ENCODE results near the gene PHACTR3. TPM values are rescaled to one million over a fixed set of nuclear protein-coding genes. Genes with fewer than 3 reads are reported as not detected.

Gene PHACTR3
- total and polyA plus RNA-seq, 2 donors (not counting 3 experiments of a cell fraction or from before 2014, with no cell fraction given), result not detected

GRCh38 chr20:59857966-59858365 is 253.6 kb downstream of the PHACTR3 start:
- no peaks in the 10 kb centered on the region for H4K20me1 ChIP-seq (replicated peaks; ENCODE audit: control insufficient read depth, extremely low read depth, insufficient read depth, low read length)
- H3K9me3 ChIP-seq (replicated peaks; ENCODE audit: control insufficient read depth, insufficient read depth, low read length), result no peaks in the 10 kb centered on the region
- TF ChIP-seq POLR2AphosphoS5 (IDR thresholded peaks at IDR 0.05; ENCODE audit: insufficient read depth, low read depth, low read length), result no peak
- no peak for TF ChIP-seq GATA2 (IDR thresholded peaks at IDR 0.05; ENCODE audit: insufficient read depth, insufficient read length, low read depth, low read length)
- no peak for TF ChIP-seq CTCF (IDR thresholded peaks at IDR 0.05; ENCODE audit: extremely low read depth in 1 of 2, insufficient read depth in 1 of 2, low read depth in 1 of 2, low read length in 2 of 2)
- no peak for TF ChIP-seq POLR2A (IDR thresholded peaks at IDR 0.05; ENCODE audit: low read depth, low read length)
- no peak for TF ChIP-seq JUN (IDR thresholded peaks at IDR 0.05; ENCODE audit: borderline replicate concordance, insufficient read depth, insufficient read length, low read depth)
- TF ChIP-seq EZH2 (IDR thresholded peaks at IDR 0.05; ENCODE audit: borderline replicate concordance, low read depth, low read length, severe bottlenecking), result no peak
- no peak for TF ChIP-seq MAX (IDR thresholded peaks at IDR 0.05; ENCODE audit: insufficient read depth, insufficient read length)
- no peaks in the 10 kb centered on the region for H3K79me2 ChIP-seq (ENCODE audit: control insufficient read depth, insufficient read depth, low read length)
- dilution Hi-C loops (cut with MboI; ENCODE audit: extremely low pct_ligation_motif_present, low sequenced_read_pairs) (no loop called here), intact Hi-C loops (cut with micrococcal nuclease) (no loop called here)
- BruUV-seq (replicated peaks), result no TSS peak
- no peak overlapping the region for H2AFZ ChIP-seq (ENCODE audit: low read depth, low read length)
- no peak overlapping the region for H3K4me2 ChIP-seq (ENCODE audit: insufficient read depth, low read length)
- ChIA-PET CTCF (no interaction called here), POLR2A (no interaction called here)
- H3K4me1 ChIP-seq (ENCODE audit: control insufficient read depth, extremely low read depth, insufficient read depth, low read length), result no peaks in the 10 kb centered on the region
- no peak overlapping the region for H3K9ac ChIP-seq (replicated peaks; ENCODE audit: extremely low read depth, insufficient read depth, low read length)
- FAIRE-seq (no peak), DNase-seq (ENCODE audit: low read depth, low spot score) (no peak)
- no peak overlapping the region for H3K27ac ChIP-seq (ENCODE audit: insufficient read depth, low read depth, low read length)
- H3K9me1 ChIP-seq (replicated peaks; ENCODE audit: control insufficient read depth, extremely low read depth, insufficient read depth, low read length), result no peaks in the 10 kb centered on the region
- no peaks in the 10 kb centered on the region for H3K36me3 ChIP-seq (ENCODE audit: control insufficient read depth in 2 of 2, extremely low read depth in 1 of 2, insufficient read depth in 2 of 2, low read length in 2 of 2)
- H3K27me3 ChIP-seq (ENCODE audit: control insufficient read depth in 2 of 2, insufficient read depth in 2 of 2, low read length in 2 of 2), result no peaks in the 10 kb centered on the region
- no peak overlapping the region for H3K4me3 ChIP-seq (replicated peaks in 1 of 3; ENCODE audit: insufficient read depth in 1 of 3, low read depth in 1 of 3, low read length in 3 of 3)
